Activated CD4-positive, alpha-beta T cell treated with anti-CD3 and anti-CD28 coated beads, Interleukin-2, amount 50 U/mL, for 24 hours (primary cell): ENCODE data around the gene UNC119.

Source experiments
- DNase-seq, 2 donors: peaks; one replicate each; pipeline ENCODE4 v3.0.0-alpha.2; 2020; ENCODE audit warnings: low read depth in 1 of 2, low spot score in 1 of 2

The UNC119 gene

GRCh38 chr17:28500712-28501379 is 51.6 kb downstream of the UNC119 start:
- DNase-seq = no peak

GRCh38 chr17:28499684-28500357 is 52.6 kb downstream of the UNC119 start:
- DNase-seq = no peak

- DNase-seq = no peak
These were observed 53.1 kb downstream of the UNC119 start for GRCh38 chr17:28499364-28499664.

- no peak for DNase-seq
These were observed 53.6 kb downstream of the UNC119 start for GRCh38 chr17:28498652-28499363.

GRCh38 chr17:28497931-28498330 is 54.5 kb downstream of the UNC119 start:
- no peak for DNase-seq
